ENCODE measurements around the gene VAX1. TPM values are rescaled to one million over a fixed set of nuclear protein-coding genes. Genes with fewer than 3 reads are reported as not detected.

Gene VAX1
- total RNA-seq, 2 experiments from 2014 or later, result not detected

- no TSS peak for BruUV-seq (replicated peaks)
- ChIA-PET POLR2A (interaction anchor here (1.4 kb wide), 1 partner anchor 18 kb away, joined by 3 read pairs; no protein-coding TSS in a partner anchor), CTCF (ENCODE audit: unreplicated experiment) (no interaction called here)
- no peaks in the 10 kb centered on the region for H3K9me3 ChIP-seq (ENCODE audit: low read length)
- no peaks in the 10 kb centered on the region for H3K36me3 ChIP-seq (ENCODE audit: insufficient read depth, low read length)
- H3K4me3 ChIP-seq (ENCODE audit: low read depth, low read length, poor library complexity, severe bottlenecking), result no peak overlapping the region
- TF ChIP-seq CTCF (conservative IDR thresholded peaks at IDR 0.05; ENCODE audit: low read length) (no peak), EZH2phosphoT487 (IDR thresholded peaks at IDR 0.05; ENCODE audit: borderline replicate concordance, low read depth, low read length) (no peak)
- no peak for DNase-seq (ENCODE audit: low spot score)
- no peaks in the 10 kb centered on the region for H3K79me2 ChIP-seq (ENCODE audit: insufficient read depth, low read depth, low read length)
- H3K4me2 ChIP-seq (ENCODE audit: low read length), result no peak overlapping the region
- intact Hi-C loops (cut with micrococcal nuclease; ENCODE audit: unreplicated experiment), result no loop called here
- H3K4me1 ChIP-seq (ENCODE audit: insufficient read depth, low read length, poor library complexity, severe bottlenecking), result no peaks in the 10 kb centered on the region
- H3K9me2 ChIP-seq (ENCODE audit: insufficient read depth, low read length), result no peaks in the 10 kb centered on the region
- H3K27ac ChIP-seq (ENCODE audit: low read depth, low read length, poor library complexity, severe bottlenecking), result no peak overlapping the region
- no peaks in the 10 kb centered on the region for H4K20me1 ChIP-seq (ENCODE audit: insufficient read depth, low read length)
- H2AFZ ChIP-seq (ENCODE audit: low read length), result no peak overlapping the region
Measured at GRCh38 chr10:117139581-117140524, 1.8 kb upstream of the VAX1 start.

GRCh38 chr10:117138838-117139580, 939 bp upstream of the VAX1 start:
- ChIA-PET POLR2A (no interaction called here), CTCF (ENCODE audit: unreplicated experiment) (no interaction called here)
- Histone ChIP-seq H3K79me2 (ENCODE audit: insufficient read depth, low read depth, low read length) (no peaks in the 10 kb centered on the region), H3K9me3 (ENCODE audit: low read length) (no peaks in the 10 kb centered on the region), H3K27ac (ENCODE audit: low read depth, low read length, poor library complexity, severe bottlenecking) (no peak overlapping the region), H2AFZ (ENCODE audit: low read length) (no peak overlapping the region), H3K4me1 (ENCODE audit: insufficient read depth, low read length, poor library complexity, severe bottlenecking) (no peaks in the 10 kb centered on the region), H3K36me3 (ENCODE audit: insufficient read depth, low read length) (no peaks in the 10 kb centered on the region), H3K4me2 (ENCODE audit: low read length) (no peak overlapping the region), H3K4me3 (ENCODE audit: low read depth, low read length, poor library complexity, severe bottlenecking) (no peak overlapping the region), H4K20me1 (ENCODE audit: insufficient read depth, low read length) (no peaks in the 10 kb centered on the region), H3K9me2 (ENCODE audit: insufficient read depth, low read length) (no peaks in the 10 kb centered on the region)
- DNase-seq (ENCODE audit: low spot score), result no peak
- intact Hi-C loops (cut with micrococcal nuclease; ENCODE audit: unreplicated experiment), result no loop called here
- no peak for TF ChIP-seq EZH2phosphoT487 (IDR thresholded peaks at IDR 0.05; ENCODE audit: borderline replicate concordance, low read depth, low read length)
- TF ChIP-seq CTCF (conservative IDR thresholded peaks at IDR 0.05; ENCODE audit: low read length), result no peak
- BruUV-seq (replicated peaks), result no TSS peak
